COLO829 (cell line): ENCODE results near the gene RPS10.

Experiments
- DNase-seq: peaks from one replicate; pipeline ENCODE4 v3.0.0; 2012; ENCODE audit warnings: low spot score

The RPS10 gene

DNA sequence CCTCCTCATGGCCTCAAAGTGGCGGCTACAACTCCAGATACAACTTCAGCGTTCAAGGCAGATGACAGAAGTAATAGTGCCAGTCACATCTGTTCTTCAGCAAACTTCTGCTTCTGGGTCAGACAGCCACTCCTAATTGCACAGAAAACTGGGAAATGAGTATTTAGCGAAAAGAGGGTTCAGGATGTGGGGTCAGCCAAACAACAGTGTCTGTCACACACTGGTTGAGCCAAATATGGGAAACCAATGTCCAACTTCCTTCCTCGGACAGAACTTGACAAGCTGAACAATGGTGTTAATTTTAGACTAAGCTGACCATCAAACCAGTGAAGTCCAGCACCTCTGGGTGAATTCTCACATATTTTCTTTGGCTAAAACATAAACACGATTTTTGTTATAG, 55.5 kb downstream of the RPS10 start:
- DNase-seq, result no peak

DNA sequence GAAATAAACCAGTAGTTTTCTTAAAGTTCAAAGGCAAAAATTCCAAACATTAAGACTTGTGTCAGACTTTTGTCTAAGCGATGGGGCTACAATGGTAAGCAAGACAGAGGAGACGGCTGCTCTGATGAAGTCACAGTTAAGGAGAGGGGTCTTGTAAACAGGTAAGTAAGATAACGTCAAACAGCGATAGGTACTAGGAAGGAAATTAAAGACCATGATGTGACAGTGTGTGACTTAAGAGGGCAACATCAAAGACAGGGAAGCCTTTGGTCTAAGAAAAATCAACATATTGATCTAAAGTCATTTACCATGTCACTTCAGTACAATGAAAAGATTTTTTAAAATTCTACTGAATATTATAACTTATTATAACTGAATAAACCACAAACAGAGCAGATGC, 56.5 kb downstream of the RPS10 start:
- no peak for DNase-seq
